Stimulated activated CD4-positive, alpha-beta T cell treated with anti-CD3 and anti-CD28 coated beads, Interleukin-1b, Interleukin-23, amount 100 ng/mL, for 1 hour (primary cell): ENCODE data around the gene TMEM179.
"Not testable (repeated sequence)": the region's sequence is repeated elsewhere in the genome, so short reads cannot be mapped to it uniquely, and the experiment has no call there.

ENCODE experiments used
- DNase-seq, 2 donors: peaks; one replicate each; pipeline ENCODE4 v3.0.0-alpha.2; 2020; ENCODE audit warnings: low read depth in 2 of 2

Gene TMEM179

DNA sequence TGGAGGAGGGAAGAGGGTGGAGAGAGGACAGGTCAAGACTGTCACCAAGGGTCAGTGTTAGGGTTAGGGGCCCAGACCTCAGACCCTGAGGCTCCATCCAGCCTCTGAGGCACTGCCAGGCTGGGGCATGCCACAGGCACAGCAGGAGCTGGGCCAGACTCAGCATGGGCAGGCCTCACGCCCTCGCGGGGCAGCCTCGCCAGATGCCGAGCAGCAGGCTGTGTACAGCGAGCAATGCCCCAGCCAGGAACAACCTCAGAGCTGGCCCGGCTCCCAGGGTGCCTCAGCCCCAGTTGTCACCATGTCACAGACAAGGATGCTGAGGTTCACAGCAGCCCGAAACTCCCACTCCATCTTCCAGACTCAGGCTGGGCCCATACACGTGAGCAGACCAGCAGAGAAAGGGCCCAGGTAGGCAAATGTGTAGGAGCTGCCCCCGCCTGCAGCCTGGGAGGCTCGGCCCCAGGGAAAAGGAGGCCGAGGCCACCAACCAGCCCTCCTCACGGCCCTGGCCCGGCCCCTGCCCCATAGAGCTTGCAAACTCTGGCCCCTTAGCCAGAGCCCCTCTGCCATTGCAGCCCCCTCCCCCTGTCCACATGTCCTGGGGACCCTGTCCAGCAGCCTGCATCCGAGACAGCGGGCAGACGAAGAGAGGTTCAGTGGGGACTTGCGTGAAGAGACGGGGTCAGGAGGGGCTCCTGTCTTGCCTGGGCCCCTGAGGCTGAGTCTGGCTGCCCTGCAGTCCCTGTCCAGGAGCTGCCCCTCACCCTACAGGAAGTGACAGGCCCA, 17.5 kb downstream of the TMEM179 start:
- DNase-seq, result no peak

- DNase-seq, result no peak
These were observed 18.4 kb downstream of the TMEM179 start for GRCh38 chr14:104585966-104586697.

DNA sequence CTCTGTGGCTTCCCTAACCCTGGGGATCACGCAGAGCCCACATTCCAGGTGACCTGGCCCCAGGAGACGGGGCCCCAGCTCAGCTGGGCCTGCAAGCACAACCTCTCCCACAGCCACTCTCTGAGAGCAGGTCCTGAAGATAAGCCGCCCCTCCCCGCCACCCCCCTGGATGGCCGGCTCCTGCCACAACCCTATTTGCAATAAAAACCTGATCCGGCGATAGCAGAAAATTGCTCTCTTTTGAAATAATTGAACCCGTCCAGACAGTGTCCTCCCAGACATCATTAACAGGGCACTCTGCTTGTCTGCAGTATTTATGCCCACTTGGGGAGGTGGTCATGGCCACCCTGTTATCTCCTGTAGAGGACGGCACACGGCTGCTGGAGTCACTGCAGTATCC, 20.0 kb downstream of the TMEM179 start:
- DNase-seq, result no peak

DNA sequence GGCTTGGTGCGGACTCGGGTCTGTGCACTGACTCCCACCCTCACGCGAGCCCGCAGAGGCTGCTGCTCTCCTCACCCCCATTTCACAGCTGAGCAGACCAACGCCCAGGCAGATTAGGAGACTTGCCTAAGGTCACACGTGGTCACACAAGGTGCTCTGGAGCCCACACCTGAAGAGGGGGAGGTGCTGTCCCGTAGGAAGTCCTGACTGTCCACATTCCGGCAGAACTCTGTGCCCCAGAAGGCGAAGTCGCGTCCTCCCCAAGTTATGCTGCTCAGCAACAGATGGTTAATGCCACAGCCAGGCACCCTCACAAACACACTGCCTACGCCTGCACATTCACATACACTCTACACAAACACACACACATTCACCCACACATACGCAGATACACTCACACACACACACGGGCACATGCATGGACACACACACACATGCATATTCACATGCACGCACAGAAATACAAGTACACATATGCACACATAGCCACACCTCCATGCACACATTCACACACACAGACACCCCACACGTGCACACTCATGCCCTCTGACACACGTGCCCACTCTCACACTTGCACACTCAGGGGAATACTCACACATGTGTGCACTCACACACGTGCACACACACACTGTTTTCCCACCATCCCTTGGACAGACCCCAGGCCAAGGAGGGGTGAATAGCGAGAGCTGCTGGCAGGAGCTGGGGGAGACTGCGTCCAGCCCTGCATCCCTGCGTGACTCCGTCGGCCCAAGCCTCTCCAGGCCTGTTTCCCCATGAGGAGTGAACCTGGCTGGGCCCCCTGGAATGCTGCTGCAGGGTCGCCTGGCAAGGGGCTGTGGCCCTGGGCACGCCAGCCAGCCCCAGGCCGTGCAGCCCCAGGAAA, 20.9 kb downstream of the TMEM179 start:
- DNase-seq, result no peak

DNA sequence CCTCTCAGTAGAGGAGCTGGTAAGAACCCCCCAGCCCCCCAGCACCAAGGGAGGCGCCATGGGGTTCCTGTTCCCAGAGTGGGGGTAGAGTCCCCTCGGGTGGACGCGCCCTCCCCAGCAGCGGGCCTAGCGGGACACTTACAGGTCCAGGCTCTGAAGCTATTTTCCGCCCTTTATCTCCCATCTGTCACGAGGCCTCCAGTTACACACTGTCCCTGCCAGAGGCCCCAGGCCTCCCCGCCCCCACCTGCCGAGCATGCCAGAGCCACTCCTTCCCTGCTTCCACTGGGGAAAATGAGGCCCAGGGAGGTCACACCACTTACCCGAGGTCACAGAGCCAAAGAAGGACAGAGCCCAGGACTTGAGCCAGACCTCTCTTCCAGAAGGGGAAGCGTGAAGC, 21.9 kb downstream of the TMEM179 start:
- no peak for DNase-seq

DNA sequence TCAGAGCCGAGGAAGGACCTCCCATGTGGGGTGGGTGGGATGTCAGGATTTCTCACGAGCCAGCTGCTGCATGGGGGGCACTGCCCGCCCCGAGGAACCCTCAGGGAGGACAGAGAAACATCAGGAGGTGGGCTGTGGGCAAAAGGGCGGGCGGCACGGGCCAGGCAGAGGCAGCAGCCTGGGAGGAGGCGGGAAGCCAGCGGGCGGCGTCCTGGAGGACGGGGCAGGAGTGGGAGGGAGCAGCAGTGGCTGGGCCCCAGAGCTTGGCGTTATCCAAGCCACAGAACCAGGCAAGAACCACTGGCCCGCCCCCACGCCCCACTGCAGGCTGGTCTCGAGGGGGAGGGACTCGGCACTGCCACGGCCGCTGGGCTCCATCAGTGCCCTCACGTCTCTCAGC, 22.6 kb downstream of the TMEM179 start:
- no peak for DNase-seq

- DNase-seq, result no peak
These were observed 23.1 kb downstream of the TMEM179 start for GRCh38 chr14:104581521-104581920.

DNA sequence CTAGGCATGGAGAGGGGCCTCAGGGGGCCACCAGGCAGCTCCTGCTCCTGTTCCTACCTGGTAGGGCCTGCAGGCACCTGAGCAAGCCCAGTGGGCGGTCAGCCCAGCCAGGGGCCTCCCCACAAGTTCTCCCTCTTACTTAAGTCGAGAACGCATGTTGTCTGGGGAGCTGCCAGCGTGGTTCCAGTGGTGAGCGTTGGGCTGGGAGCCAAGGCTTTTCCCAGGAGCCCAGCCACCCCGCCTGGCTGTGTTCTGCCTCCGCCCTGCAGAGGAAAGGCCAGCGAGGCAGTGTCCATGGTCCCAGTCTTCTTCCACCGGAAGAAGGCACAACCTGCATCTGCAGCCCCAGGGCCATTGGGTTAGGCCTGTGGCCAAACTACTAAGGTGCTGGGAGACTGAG, 23.6 kb downstream of the TMEM179 start:
- DNase-seq, result no peak

GRCh38 chr14:104579939-104580338, 24.6 kb downstream of the TMEM179 start:
- DNase-seq, result not testable (repeated sequence)

DNA sequence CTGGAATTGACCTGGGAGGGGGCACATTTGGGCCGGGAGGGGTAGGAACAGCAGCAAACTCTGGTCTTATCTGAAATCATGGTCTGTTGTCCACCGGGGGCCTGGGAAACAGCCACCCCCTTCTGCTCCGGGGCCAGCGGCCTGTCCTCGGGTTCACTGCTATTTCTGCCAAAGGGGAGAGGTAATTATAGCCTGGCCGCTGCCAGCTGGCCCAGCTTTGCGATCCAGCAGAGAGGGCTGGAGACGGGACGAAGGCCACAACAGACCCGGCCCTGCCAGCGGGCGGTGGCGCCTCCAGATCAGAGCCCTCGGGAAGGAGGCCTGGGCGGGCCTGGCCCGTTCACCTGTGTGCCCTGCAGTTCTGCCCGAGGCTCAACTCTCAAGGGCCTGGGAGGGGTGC, 25.1 kb downstream of the TMEM179 start, which contains the start of gene C14orf180:
Gene C14orf180, plus strand, starts transcription at position 258 of the 400 bp plus-strand sequence. CDS start 6,667 bp downstream, outside the sequence.
- DNase-seq, result no peak

DNA sequence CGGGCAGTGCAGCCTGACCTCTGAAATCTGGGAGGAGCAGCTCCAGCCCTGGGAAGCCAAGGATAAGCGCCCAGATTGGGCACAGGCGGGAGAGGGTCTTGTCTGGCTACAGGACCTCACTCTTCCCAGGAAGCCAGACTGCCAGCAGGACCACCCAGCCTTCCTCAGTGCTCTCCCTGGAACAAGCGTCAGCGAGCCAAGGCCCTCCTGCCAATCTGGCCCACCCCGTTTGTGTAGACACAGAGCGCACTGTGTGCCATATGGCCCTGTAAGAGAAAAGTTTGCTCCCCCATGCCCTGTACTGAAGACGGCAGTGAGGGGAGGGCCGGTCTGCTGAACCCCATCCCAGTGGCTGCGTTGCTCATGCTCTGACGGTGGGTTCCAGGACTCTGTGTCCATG, 26.3 kb downstream of the TMEM179 start:
- DNase-seq, result no peak

DNA sequence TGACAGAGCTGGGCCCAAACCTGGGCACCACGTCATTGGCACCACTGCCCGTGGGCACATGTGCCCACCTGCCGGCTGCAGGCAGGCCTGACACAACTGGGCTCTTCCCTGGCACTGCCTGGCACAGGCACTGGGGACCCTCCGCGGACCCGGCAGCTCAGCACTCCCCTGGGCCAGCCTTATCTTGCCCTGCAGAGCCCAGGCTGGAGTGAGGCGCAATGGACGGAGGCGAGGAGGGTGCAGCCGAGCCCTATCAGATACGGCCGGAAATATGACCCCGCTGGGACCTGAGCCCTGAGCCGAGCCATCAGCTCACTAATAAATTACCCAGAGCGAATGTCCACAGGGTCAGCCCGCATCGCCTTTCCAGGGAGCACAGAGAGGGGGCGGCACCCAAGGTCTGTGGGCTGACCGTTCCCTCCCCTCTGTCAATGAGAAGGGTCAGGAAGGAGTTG, 26.7 kb downstream of the TMEM179 start:
- no peak for DNase-seq

DNA sequence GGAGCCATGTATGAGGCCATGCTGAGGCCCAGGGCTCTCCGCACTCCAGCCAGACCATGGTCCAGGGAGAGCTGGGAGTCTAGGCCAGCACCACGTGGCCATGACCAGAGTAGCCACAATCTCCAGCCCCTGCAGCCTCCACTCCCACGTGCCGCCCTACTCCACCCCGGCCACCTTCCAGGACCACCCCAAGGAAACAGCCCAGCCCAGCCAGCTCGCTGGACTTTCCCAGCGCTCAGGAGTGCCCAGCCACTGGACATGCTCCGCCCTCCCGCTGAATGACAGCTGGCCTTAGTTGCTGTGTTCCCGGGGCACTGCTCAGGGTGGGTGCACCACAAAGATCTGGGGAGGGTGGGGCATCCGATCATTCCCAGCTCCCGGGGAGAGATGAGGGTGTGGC, 27.1 kb downstream of the TMEM179 start:
- no peak for DNase-seq

GRCh38 chr14:104576970-104577332, 27.6 kb downstream of the TMEM179 start:
- no peak for DNase-seq

DNA sequence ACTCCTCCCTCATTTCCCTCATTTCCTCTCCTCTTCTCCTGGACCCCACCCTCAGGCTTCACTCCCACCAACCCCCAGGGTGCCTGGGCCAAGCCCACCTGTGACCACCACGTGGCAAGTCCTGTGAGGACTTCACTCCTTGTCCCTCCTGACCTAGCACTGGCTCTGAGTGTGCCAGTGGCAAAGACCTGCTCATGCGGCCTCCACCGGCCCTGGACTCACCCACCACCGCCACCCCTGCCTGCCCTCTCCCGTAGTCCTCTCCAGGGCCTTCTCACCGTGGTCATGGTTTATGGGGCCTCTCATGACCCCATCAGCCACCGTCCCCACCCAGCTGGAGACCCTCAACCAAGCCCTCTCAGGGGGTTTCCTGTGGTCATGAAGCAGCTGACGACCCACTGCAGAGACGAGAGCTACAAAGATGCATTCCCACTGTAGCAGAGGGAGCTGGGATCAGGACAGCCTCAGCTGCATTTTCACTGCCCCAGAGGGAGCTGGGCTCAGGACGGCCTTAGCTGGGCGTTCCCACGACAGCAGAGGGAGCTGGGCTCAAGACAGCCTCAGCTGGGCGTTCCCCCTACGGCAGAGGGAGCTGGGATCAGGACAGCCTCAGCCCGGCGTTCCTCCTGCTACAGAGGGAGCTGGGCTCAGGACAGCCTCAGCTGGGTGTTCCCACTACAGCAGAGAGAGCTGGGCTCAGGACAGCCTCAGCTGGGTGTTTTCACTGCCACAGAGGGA, 28.2 kb downstream of the TMEM179 start:
- no peak for DNase-seq

GRCh38 chr14:104574978-104575583, 29.5 kb downstream of the TMEM179 start:
- no peak for DNase-seq

- DNase-seq, result no peak
These were observed 30.0 kb downstream of the TMEM179 start for GRCh38 chr14:104574536-104574935.

DNA sequence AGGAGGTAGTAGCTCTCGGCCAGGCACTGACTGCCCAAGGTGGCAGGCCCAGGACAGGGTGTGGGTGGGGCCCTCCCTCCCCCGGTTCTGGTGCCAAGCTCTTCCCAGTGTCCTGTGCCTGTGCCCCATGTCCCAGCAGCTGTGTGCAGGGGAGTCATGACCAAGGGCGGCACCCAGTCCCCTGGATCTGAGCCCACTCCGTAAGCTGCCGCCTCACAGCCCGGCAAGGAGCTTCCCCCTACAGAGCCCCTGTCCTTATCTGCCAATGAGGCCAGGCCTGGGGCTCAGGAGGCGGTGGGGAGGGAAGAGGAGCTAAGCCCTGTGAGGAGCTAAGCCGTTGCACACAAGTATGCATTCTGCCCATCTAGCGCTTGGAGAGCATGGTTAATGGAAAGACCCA, 30.6 kb downstream of the TMEM179 start:
- no peak for DNase-seq

DNA sequence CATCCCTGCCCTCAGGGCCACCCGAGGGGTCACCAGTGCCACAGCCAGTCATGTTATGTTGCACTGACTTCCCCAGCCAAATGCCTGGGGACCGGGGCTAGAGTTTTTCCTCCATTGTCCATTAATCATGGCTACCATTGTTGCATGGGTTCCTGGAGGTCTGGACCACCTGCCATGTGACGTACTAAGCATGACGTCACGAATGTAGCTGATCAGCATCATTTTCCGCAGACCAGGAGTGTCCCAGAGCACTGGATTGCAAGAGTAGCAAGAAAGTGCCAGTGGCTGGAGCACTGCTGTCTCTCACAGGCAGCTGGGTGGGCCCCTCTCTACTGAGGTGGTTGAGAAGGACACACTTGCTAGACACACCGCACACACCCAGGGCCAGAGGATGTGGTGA, 31.9 kb downstream of the TMEM179 start:
- no peak for DNase-seq

GRCh38 chr14:104572024-104572626, 32.4 kb downstream of the TMEM179 start:
- no peak for DNase-seq

GRCh38 chr14:104571246-104571645, 33.3 kb downstream of the TMEM179 start:
- DNase-seq, result no peak
